Activated T-cell treated with anti-CD3 and anti-CD28 coated beads for 48 hours (primary cell): Measurements from ENCODE around the gene TMEM222.
"Not testable (repeated sequence)": the region's sequence is repeated elsewhere in the genome, so short reads cannot be mapped to it uniquely, and the experiment has no call there.

Source experiments
- DNase-seq: peaks from one replicate; pipeline ENCODE4 v3.0.0-alpha.2; 2020; ENCODE audit warnings: low read depth

TMEM222 gene

DNA sequence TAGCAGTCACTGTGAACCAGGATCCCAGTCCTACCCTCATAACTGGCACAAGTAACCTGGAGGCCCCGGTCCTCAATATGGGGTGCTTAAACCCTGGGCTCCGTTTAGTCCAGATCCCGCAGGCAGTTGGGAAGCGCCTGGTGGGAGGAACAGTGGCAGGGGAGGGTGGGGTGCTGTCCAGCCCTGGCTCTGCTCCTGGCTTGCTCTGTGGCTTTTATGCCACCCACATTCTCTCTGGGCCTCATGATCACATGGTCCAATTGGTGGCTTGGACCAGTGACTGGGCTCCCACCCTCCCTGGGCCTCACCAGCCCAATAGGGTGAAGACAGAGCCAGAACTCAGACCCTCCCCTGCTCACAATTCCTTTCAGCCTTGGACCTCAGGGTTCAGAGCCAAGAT, 58.3 kb downstream of the TMEM222 start:
- no peak for DNase-seq

DNA sequence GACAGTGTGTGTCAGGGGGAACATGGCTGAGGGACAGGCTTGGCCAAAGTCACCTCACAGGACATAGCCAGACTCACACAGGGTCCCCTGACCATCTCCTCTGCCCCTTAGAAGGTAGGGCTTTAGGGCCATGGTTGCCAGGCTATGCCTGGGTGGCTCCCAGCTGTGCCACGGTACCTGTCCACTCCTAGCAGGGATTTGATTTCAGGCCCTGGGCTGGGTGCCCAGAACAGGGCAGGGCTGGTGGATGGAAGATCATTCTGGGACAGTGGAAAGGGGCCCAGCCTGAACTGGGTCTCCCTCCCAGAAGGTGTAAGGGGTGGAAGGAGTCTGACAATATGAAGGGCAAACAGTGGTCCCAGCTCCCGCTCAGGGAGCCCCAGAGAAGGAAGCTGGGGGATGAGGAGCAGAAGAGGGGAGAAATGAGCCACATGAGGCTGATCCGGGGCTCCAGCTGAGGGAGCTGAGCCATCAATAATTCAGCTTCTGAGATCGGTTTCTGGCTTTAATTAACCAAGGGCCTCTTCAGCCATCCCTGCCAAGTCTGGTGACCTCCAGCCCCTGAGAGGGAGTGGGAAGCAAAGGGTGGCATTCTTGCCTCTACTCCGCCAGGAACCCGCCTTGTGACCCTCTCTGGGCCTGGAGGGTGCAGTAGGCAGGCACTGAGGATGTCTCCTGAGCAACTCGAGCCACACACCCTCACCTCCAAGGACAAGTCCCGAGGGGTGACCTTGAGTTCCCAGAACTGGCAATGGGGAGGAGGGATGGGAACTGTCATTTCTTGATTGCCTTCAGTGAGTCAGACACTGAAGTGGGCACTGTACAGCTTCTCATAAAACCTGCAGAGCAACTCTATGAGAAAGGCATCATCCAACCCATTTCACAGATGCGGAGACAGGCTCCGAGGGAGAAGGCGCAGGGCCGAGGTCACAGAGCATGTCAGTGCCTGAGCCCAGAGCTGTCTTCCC, 59.1 kb downstream of the TMEM222 start:
- DNase-seq = no peak

DNA sequence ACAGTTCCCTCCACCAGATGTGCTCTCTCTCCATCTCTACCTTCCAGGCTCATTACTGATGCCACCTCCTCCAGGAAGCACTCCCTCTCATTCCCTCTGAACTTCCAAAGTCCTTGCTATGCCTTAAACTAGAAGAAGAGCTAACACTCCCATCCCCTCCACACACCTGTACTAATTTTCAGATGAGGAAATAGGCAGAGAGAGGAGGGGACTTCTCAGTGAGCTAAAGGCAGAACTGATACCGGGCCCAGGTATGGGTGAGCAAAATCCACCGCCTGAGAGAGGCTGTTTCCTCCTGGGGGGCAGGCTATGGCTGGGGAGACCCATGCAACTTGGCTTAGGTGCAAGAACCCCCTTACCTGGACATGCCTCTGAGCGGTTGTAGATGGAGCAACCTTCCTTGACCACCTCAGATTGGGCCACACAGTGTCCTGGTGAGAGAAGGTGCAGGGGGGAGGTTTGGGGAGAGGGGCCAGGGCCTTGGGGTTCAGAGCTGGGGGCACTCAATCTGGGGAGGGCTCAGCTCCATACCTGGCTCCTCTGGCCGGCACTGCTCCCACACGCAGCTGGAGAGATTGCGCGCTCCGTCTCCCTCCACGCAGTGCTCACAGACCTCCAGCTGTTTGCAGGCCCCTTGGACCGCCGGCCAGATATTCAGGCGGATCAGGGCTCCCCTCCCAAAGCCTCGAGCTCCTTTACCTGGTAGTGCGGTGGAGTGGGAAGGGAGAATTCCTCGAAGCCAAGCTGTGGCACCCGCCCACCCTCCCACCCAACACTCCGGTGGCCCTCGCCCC, 60.2 kb downstream of the TMEM222 start:
- no peak for DNase-seq

DNA sequence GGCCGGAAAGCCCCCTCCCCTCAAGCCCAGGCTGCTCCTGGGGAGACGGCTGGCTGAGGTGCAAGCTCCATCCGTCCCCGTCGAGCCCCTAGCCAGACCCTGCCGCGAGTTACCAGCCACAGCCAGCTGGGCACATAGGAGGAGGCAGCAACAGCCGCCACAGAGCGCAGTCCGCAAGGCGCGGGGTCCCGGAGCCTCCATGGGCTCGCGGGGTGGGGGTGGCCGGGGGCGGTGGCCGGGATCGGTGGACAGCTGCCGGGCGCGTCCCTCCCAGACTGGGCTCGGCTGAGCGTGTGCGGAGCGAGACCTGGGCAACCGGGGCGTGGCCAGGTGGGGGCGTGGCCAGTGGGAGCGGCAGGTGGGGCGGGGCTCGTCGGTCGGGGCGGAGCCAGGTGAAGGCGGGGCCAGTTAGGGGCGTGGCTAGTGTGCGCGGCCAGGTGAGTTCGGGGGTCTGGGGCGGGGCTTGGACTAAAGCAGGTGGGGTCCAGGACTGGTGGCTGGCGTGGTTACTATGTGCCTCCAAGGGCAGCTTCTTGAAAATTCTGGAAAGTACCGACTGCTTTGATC, 61.2 kb downstream of the TMEM222 start, which contains the start of gene CD164L2:
Gene CD164L2, minus strand, starts transcription at position 295 of the 567 bp plus-strand sequence. Its CDS starts 94 bp downstream, at position 201.
- peak; percentile 46 for DNase-seq

DNA sequence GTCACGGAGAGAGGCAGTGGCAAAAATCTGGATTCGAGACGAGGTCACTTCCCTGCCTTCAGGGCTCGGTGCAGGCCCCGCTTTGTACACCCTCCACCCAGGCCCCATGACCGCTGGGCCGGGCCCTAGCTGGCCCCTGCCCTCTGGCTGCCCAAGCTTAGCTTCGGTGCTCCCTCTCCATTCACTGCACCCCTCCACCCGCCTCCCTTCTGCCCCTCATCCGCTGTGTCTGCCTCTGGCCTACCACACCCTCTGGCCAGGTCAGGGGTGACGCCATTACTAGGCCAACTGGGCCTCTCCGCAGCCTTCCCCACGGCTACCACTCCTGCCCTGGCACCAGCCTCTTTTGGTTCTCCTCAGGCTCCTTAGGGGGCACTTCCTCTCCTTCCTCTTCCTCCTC, 61.7 kb downstream of the TMEM222 start:
- DNase-seq = no peak

DNA sequence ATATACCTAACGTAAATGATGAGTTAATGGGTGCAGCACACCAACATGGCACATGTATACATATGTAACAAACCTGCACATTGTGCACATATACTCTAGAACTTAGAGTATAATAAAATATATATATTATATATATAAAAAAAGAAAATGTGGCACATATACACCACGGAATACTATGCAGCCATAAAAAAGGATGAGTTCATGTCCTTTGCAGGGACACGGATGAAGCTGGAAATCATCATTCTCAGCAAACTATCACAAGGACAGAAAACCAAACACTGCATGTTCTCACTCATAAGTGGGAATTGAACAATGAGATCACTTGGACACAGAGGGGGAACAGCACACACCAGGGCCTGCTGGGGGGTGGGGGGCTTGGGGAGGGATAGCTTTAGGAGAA, 62.8 kb downstream of the TMEM222 start:
- DNase-seq = not testable (repeated sequence)
